Esophagus squamous epithelium (tissue), 5 donors: Measurements from ENCODE around the gene MYO5A. TPM values are rescaled to one million over a fixed set of nuclear protein-coding genes. Genes with fewer than 3 reads are reported as not detected.

Source experiments
- DNase-seq: peaks from one replicate; lab custom pipeline; 2025; lab: John Stamatoyannopoulos, UW
- H3K27ac ChIP-seq, 4 donors: fragments of 200-600 bp; sonication (generic); one replicate each; pipeline ENCODE4 v1.5.1; 2016 to 2019; ENCODE audit warnings: mild to moderate bottlenecking in 1 of 4
- H3K27me3 ChIP-seq, 4 donors: fragments of 200-600 bp; sonication (generic); 1 replicate in 3 of 4; 2 replicates in 1 of 4; pipeline versions ENCODE4 v1.5.1 to v1.6.0; 2017 to 2021; ENCODE audit warnings: antibody characterized with exemption in 1 of 4
- H3K36me3 ChIP-seq, 3 donors: fragments of 200-600 bp; sonication (generic); one replicate each; pipeline ENCODE4 v1.5.1; 2016 to 2019
- H3K4me1 ChIP-seq, 3 donors: fragments of 200-600 bp; sonication (generic); one replicate each; pipeline ENCODE4 v1.5.1; 2017 to 2019
- H3K4me3 ChIP-seq, 4 donors: fragments of 200-600 bp; sonication (generic); 1 replicate in 3 of 4; 2 replicates in 1 of 4; pipeline ENCODE4 v1.5.1; 2016 to 2019; ENCODE audit warnings: mild to moderate bottlenecking in 2 of 4, moderate library complexity in 1 of 4
- H3K9me3 ChIP-seq, 3 donors: fragments of 200-600 bp; sonication (generic); one replicate each; pipeline ENCODE4 v1.5.1; 2016 to 2019
- POLR2A ChIP-seq, 4 donors: fragments of 450-650 bp; IDR thresholded peaks; one replicate each; pipeline ENCODE4 v1.6.1; 2017; ENCODE audit warnings: antibody characterized with exemption in 4 of 4, mild to moderate bottlenecking in 4 of 4, moderate library complexity in 3 of 4
- WGBS, 2 donors: methylation state at CpG; one replicate each; pipeline ENCODE4 v1.1.5; 2018; 5-methylcytosine and 5-hydroxymethylcytosine counted together
- intact Hi-C: fragments of 100-400 bp; cut with DNase I; formaldehyde crosslinking; loops from one replicate; pipeline ENCODE4 v1.15.0; 2022
- total RNA-seq, 4 donors: library from RNA; depleted of rRNA; stranded (reverse); fragments of >200 nt; gene quantifications; one replicate each; pipeline ENCODE4 v1.1.0, GENCODE V29; 2016
- TF ChIP-seq, protein P1 (sequence below), 6 experiments: fragments of 450-650 bp in 4 of 6; fragments of 200-600 bp in 2 of 6; sonication (generic) in 2 of 6; IDR thresholded peaks; one replicate each; pipeline ENCODE4 v1.5.1; 2016 to 2019; ENCODE audit warnings: antibody characterized with exemption in 6 of 6, mild to moderate bottlenecking in 4 of 6, moderate library complexity in 4 of 6
- donor health status: DM: yes; HTN: yes; CAD: no.

Gene MYO5A
- total RNA-seq, 4 donors from 2014 or later: 11.3 to 24.6 (median 22.3) TPM

DNA sequence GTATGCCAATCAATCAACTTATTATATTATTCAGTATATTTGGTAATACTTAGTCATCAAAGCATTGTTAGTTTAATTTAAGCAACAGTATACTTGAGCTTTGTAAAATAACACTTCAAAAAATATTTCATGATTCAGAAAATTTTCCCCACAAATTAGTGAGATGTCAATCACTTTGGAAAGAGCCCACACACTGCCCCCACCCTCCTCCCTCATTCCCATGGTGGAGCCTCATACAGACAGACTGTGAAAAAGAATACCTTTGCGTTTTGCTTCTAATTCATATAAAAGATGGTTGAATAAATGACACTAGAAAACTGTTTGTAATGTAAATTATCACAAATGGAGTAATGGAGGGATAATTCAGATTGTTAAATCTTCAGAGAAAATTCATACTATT lies 189.8 kb downstream of the MYO5A start:
- no peak for TF ChIP-seq POLR2A (IDR thresholded peaks at IDR 0.05)
- TF ChIP-seq, protein P1, sequence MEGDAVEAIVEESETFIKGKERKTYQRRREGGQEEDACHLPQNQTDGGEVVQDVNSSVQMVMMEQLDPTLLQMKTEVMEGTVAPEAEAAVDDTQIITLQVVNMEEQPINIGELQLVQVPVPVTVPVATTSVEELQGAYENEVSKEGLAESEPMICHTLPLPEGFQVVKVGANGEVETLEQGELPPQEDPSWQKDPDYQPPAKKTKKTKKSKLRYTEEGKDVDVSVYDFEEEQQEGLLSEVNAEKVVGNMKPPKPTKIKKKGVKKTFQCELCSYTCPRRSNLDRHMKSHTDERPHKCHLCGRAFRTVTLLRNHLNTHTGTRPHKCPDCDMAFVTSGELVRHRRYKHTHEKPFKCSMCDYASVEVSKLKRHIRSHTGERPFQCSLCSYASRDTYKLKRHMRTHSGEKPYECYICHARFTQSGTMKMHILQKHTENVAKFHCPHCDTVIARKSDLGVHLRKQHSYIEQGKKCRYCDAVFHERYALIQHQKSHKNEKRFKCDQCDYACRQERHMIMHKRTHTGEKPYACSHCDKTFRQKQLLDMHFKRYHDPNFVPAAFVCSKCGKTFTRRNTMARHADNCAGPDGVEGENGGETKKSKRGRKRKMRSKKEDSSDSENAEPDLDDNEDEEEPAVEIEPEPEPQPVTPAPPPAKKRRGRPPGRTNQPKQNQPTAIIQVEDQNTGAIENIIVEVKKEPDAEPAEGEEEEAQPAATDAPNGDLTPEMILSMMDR (IDR thresholded peaks at IDR 0.05): no peak
- intact Hi-C loops: no loop called here
- no peak overlapping the region for H3K4me3 ChIP-seq
- H3K9me3 ChIP-seq: no peaks in the 10 kb centered on the region
- no peak overlapping the region for H3K27ac ChIP-seq
- peaks cover 0 to 31% (median 0%) of the 10 kb centered on the region in 3 donors for H3K36me3 ChIP-seq
- peaks cover 0 to 9% (median 0%) of the 10 kb centered on the region in 3 donors for H3K4me1 ChIP-seq
- 91 to 100% methylated on average over 1 of the region's 1 CpG for WGBS, 2 donors
- H3K27me3 ChIP-seq: no peaks in the 10 kb centered on the region
- no peak for DNase-seq

DNA sequence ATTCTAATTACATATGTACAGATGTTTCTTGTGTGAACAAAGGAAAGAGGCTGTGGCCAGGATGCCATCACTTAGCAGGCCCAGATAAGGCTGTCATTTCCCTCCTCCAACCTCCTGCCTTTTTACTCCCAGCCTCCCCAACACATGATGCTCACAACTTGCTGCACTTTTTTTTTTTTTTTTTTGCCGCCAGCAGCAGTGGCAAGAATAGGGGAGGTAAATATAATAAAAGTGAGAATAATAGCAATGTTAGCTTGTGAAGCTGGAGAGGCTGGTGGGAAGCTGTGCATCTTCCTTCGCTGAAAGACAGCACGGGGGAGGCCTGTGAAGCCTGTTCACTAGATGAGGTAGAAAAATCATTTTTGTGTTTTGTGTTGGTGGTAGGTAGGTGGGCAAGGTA lies 190.6 kb downstream of the MYO5A start:
- intact Hi-C loops: no loop called here
- Histone ChIP-seq H3K9me3 (no peaks in the 10 kb centered on the region), H3K36me3 (peaks cover 0 to 31% (median 0%) of the 10 kb centered on the region in 3 donors), H3K4me1 (peaks cover 0 to 9% (median 0%) of the 10 kb centered on the region in 3 donors), H3K27me3 (no peaks in the 10 kb centered on the region), H3K4me3 (no peak overlapping the region), H3K27ac (no peak overlapping the region)
- no peak for DNase-seq
- TF ChIP-seq POLR2A (IDR thresholded peaks at IDR 0.05): no peak
- TF ChIP-seq, protein P1 (IDR thresholded peaks at IDR 0.05): no peak
- WGBS, 2 donors: 72 to 100% methylated on average over 3 of the region's 3 CpGs

DNA sequence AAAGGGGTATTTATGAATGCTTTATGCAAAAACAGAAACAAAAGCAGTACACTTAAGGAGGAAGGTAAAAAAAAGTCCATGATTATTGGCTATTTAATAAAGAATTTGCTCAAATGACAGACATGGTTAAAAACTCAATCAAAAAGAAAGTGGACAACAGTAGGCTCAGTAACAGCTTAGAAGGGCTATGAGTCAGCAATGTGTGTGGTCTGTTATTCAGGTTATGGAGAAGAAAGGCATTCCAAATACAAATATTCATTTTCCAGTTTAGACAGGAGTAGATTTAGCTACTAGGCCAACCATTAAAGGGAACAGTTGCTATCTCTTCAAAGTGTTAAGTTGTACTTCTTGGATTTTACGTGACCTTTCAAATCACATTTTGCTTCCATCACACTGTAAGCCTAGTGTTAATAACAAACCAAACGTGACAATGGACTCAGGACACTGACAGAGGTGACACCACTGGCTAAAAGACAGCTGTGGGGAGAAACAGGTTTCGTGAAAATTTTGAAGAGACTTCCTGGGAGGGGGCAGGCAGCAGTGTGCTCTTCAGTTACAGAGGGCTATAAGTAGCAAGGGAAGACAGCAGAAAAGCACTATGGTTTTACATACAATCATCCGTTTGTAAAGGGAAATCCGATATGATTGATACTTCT lies 191.4 kb downstream of the MYO5A start:
- no peak for DNase-seq
- 66 to 86% methylated on average over 5 of the region's 5 CpGs for WGBS, 2 donors
- H3K4me3 ChIP-seq: no peak overlapping the region
- peaks cover 0 to 9% (median 0%) of the 10 kb centered on the region in 3 donors for H3K4me1 ChIP-seq
- H3K9me3 ChIP-seq: no peaks in the 10 kb centered on the region
- H3K36me3 ChIP-seq: peaks cover 0 to 31% (median 0%) of the 10 kb centered on the region in 3 donors
- no peaks in the 10 kb centered on the region for H3K27me3 ChIP-seq
- intact Hi-C loops: no loop called here
- no peak for TF ChIP-seq POLR2A (IDR thresholded peaks at IDR 0.05)
- TF ChIP-seq, protein P1 (IDR thresholded peaks at IDR 0.05): no peak
- H3K27ac ChIP-seq: no peak overlapping the region

DNA sequence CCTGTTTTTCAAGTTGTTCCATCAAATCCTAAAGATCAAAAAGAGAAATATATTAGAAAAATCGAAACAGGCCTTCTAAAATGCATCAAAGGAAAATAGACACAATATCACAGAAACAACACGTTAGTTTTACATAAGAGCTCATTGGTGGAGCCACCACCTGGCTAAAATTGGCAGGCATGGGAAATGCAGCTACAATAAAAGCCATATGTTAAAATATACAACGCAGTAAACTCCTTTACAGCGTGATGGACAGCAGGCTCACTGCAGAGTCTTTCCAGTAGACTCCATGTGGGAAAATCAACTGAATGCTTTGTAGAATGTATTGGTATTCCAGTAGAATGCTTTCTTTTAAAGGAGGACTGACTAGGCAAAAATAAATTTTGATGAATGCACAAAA lies 192.2 kb downstream of the MYO5A start:
- WGBS, 2 donors: 77 to 83% methylated on average over 4 of the region's 4 CpGs
- Histone ChIP-seq H3K27me3 (no peaks in the 10 kb centered on the region), H3K27ac (no peak overlapping the region), H3K4me3 (no peak overlapping the region), H3K36me3 (peaks cover 0 to 31% (median 0%) of the 10 kb centered on the region in 3 donors), H3K4me1 (peaks cover 0 to 9% (median 0%) of the 10 kb centered on the region in 3 donors), H3K9me3 (no peaks in the 10 kb centered on the region)
- no peak for DNase-seq
- TF ChIP-seq, protein P1 (IDR thresholded peaks at IDR 0.05): peak in 2 of 6 experiments; percentile 4 to 10
- no peak for TF ChIP-seq POLR2A (IDR thresholded peaks at IDR 0.05)
- intact Hi-C loops: no loop called here

DNA sequence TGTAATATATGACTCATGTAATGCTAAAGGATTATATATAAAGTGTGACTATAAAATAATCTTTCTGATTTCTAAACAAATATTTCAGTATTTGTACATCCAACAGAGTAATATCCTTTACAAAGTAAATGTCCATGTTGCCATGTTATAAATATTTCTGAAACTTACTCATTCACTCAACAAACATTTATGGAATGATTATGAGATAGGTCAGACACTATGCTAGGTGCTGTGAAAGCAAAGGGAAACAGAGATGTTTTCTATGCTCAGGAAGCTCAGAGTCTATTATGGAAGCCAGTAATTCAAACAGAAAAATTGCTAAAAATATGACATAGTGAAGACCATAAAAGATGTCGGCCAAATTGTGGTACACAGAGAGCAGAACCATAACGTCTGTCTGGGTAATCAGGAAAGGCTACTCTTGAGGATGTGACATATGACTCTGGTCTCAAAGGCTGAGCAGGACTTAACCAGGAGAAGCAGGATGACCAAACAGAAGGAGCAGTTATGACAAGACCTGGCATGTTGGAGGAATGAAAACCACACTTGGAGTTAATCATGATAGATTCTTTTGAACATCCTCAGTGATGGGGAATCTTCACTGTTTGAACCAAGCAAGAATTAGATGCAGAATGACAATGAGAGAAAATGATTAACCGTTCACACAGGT lies 194.1 kb downstream of the MYO5A start:
- WGBS, 2 donors: 75 to 79% methylated on average over 3 of the region's 3 CpGs

More for the DNA sequence above, 194.1 kb downstream of the MYO5A start:
- Histone ChIP-seq H3K27ac (no peak overlapping the region), H3K9me3 (no peaks in the 10 kb centered on the region), H3K27me3 (no peaks in the 10 kb centered on the region), H3K4me3 (no peak overlapping the region), H3K4me1 (peaks cover 0 to 9% (median 0%) of the 10 kb centered on the region in 3 donors), H3K36me3 (peaks cover 0 to 28% (median 0%) of the 10 kb centered on the region in 3 donors)
- TF ChIP-seq, protein P1 (IDR thresholded peaks at IDR 0.05): no peak
- intact Hi-C loops: no loop called here
- DNase-seq: no peak
